ENCODE results near the gene DCST2. TPM values are rescaled to one million over a fixed set of nuclear protein-coding genes. Genes with fewer than 3 reads are reported as not detected.

DCST2 gene
- total and polyA plus RNA-seq, 9 of the 15 experiments (the other 6 are each of a cell fraction or from before 2014, with no cell fraction given), result 0.09 to 0.49 (median 0.11) TPM; not detected in 3

- in situ Hi-C loops (cut with MboI), result no loop called here
- no peak overlapping the region; the same call in 1 of the 2 replicates for H3K4me3 ChIP-seq
- ATAC-seq, result no peak
- TF ChIP-seq ZBTB7A (IDR thresholded peaks at IDR 0.05; ENCODE audit: borderline replicate concordance, control insufficient read depth, low read depth, low read length), result no peak
- TF ChIP-seq CLOCK (CRISPR knock-in tag; IDR thresholded peaks at IDR 0.05; ENCODE audit: borderline replicate concordance), result no peak
- no peak for TF ChIP-seq CUX1 (CRISPR knock-in tag; IDR thresholded peaks at IDR 0.05)
- TF ChIP-seq HEY1 (CRISPR knock-in tag; IDR thresholded peaks at IDR 0.05; ENCODE audit: borderline replicate concordance), result no peak
- ChIA-PET POLR2A (interaction anchor here (0.7 to 6.2 kb wide), 5 partner anchors 10 to 275 kb away, joined by 3 to 43 read pairs (median 4); partner anchors contain the start of genes FLAD1 and LENEP), CTCF (ENCODE audit: low intra/inter-chr PET ratio) (no interaction called here)
- peak overlapping the region in 1 of 2 experiments; percentile 68; a peak in 1 of 4 replicates for H3K9ac ChIP-seq (ENCODE audit: insufficient read depth in 1 of 2, low read depth in 2 of 2, low read length in 2 of 2)
- H3K27me3 ChIP-seq (ENCODE audit: control insufficient read depth in 2 of 2, insufficient read depth in 2 of 2, low read length in 2 of 2), result no peaks in the 10 kb centered on the region; a peak in 1 of 5 replicates
- H3K79me2 ChIP-seq (ENCODE audit: control insufficient read depth, insufficient read depth, low read length), result peaks cover 42% of the 10 kb centered on the region
- no peaks in the 10 kb centered on the region for H3K9me3 ChIP-seq (replicated peaks; ENCODE audit: control insufficient read depth, insufficient read depth, low read depth, low read length)
- H3K27ac ChIP-seq (ENCODE audit: extremely low read depth, low read depth, low read length), result 0 out of 3 replicates have a peak overlapping the region, but pooled peaks have one; percentile 33
- intact Hi-C loops (cut with micrococcal nuclease), result no loop called here
- FAIRE-seq, result no peak
- peak overlapping the region; percentile 46; the same call in 1 of the 2 replicates for H3K4me2 ChIP-seq (ENCODE audit: insufficient read depth, low read length)
- H3K4me1 ChIP-seq (replicated peaks in 1 of 2; ENCODE audit: control insufficient read depth in 2 of 2, insufficient read depth in 2 of 2, low read length in 2 of 2), result peaks cover 36 to 50% of the 10 kb centered on the region in 2 experiments; a peak in 4 of 5 replicates
- DNase-seq (ENCODE audit: extremely low read depth in 1 of 4, low spot score in 3 of 4), result no peak
- H4K20me1 ChIP-seq (replicated peaks; ENCODE audit: control insufficient read depth, insufficient read depth, low read length), result no peaks in the 10 kb centered on the region
- 54% methylated on average over 4 of the region's 5 CpGs for WGBS (ENCODE audit: insufficient coverage, low coverage, missing lambda C conversion rate)
- no TSS peak for BruUV-seq (replicated peaks)
- no peak overlapping the region for H2AFZ ChIP-seq (ENCODE audit: low read depth, low read length)
- no peaks in the 10 kb centered on the region for H3K9me1 ChIP-seq (ENCODE audit: control insufficient read depth, insufficient read depth, low read length)
- H3K36me3 ChIP-seq (ENCODE audit: control insufficient read depth, insufficient read depth, low read length), result peaks cover 54% of the 10 kb centered on the region
Observed at GRCh38 chr1:154969246-154969645, 64.3 kb downstream of the DCST2 start.

Data from K562 (cell line).